ENCODE results near the gene BTRC. TPM values are rescaled to one million over a fixed set of nuclear protein-coding genes. Genes with fewer than 3 reads are reported as not detected.

Gene BTRC
- polyA plus RNA-seq, 3 donors = 2.8 to 4.3 (median 3.1) TPM

- no peak overlapping the region for H3K4me3 ChIP-seq (replicated peaks in 1 of 3; ENCODE audit: low read depth in 2 of 3, low read length in 3 of 3)
- peaks cover 3% of the 10 kb centered on the region for H3K4me1 Mint-ChIP-seq
- no peak for TF ChIP-seq CTCF (IDR thresholded peaks at IDR 0.05)
- no peak overlapping the region for H3K9ac ChIP-seq (ENCODE audit: insufficient read depth, low read length, poor library complexity, severe bottlenecking)
- H3K36me3 Mint-ChIP-seq = no peaks in the 10 kb centered on the region
- no peak overlapping the region for H3K27ac Mint-ChIP-seq
- no peaks in the 10 kb centered on the region for H3K4me1 ChIP-seq (ENCODE audit: control insufficient read depth in 1 of 2, insufficient read depth in 2 of 2, low read length in 2 of 2)
- no peak for DNase-seq
- H3K4me2 ChIP-seq (replicated peaks; ENCODE audit: extremely low read depth, low read length, poor library complexity, severe bottlenecking) = no peak overlapping the region
- H3K27me3 ChIP-seq (ENCODE audit: control insufficient read depth in 2 of 2, insufficient read depth in 2 of 2, low read length in 2 of 2) = no peaks in the 10 kb centered on the region
- no peak overlapping the region for H3K27ac ChIP-seq (ENCODE audit: low read depth in 1 of 2, low read length in 2 of 2)
- no CpG with 5 or more reads among the region's 3 CpGs for WGBS (ENCODE audit: insufficient coverage)
- no peaks in the 10 kb centered on the region for H3K79me2 ChIP-seq (ENCODE audit: insufficient read depth, low read length)
- no peaks in the 10 kb centered on the region for H3K27me3 Mint-ChIP-seq (ENCODE audit: low read depth in 3 of 3)
- H3K36me3 ChIP-seq (replicated peaks in 1 of 2; ENCODE audit: control insufficient read depth in 1 of 2, insufficient read depth in 2 of 2, low read length in 2 of 2) = no peaks in the 10 kb centered on the region
- peaks cover 0 to 3% (median 0%) of the 10 kb centered on the region in 7 donors for H3K9me3 Mint-ChIP-seq
- no peak overlapping the region for H2AFZ ChIP-seq (ENCODE audit: insufficient read depth, low read depth, low read length, poor library complexity, severe bottlenecking)
- no peaks in the 10 kb centered on the region for H3K9me3 ChIP-seq (replicated peaks in 1 of 2; ENCODE audit: control insufficient read depth in 1 of 2, insufficient read depth in 1 of 2, low read length in 2 of 2)
- intact Hi-C loops (cut with micrococcal nuclease) = loop anchor here in 1 of 2 donors (10.0 kb wide), 1 partner anchor 228 kb away; no protein-coding TSS in a partner anchor
- H3K4me3 Mint-ChIP-seq = no peak overlapping the region
- H4K20me1 ChIP-seq (ENCODE audit: insufficient read depth, low read length) = peaks cover 4% of the 10 kb centered on the region
These were observed 88.5 kb downstream of the BTRC start for GRCh38 chr10:101442456-101442800.

- peak; percentile 36 for TF ChIP-seq CTCF (IDR thresholded peaks at IDR 0.05)
- H2AFZ ChIP-seq (ENCODE audit: insufficient read depth, low read depth, low read length, poor library complexity, severe bottlenecking) = no peak overlapping the region
- DNase-seq = no peak
- peaks cover 0 to 2% of the 10 kb centered on the region in 2 donors for H3K36me3 Mint-ChIP-seq
- no CpG with 5 or more reads among the region's 2 CpGs for WGBS (ENCODE audit: insufficient coverage)
- H3K79me2 ChIP-seq (ENCODE audit: insufficient read depth, low read length) = no peaks in the 10 kb centered on the region
- no peak overlapping the region for H3K4me2 ChIP-seq (replicated peaks; ENCODE audit: extremely low read depth, low read length, poor library complexity, severe bottlenecking)
- peaks cover 0 to 4% (median 0%) of the 10 kb centered on the region in 3 donors for H3K27me3 Mint-ChIP-seq (ENCODE audit: low read depth in 3 of 3)
- H3K4me3 ChIP-seq (replicated peaks in 1 of 3; ENCODE audit: low read depth in 2 of 3, low read length in 3 of 3) = no peak overlapping the region
- intact Hi-C loops (cut with micrococcal nuclease) = loop anchor here in 1 of 2 donors (10.0 kb wide), 1 partner anchor 229 kb away; no protein-coding TSS in a partner anchor
- no peaks in the 10 kb centered on the region for H3K4me1 ChIP-seq (ENCODE audit: control insufficient read depth in 1 of 2, insufficient read depth in 2 of 2, low read length in 2 of 2)
- no peaks in the 10 kb centered on the region for H3K36me3 ChIP-seq (replicated peaks in 1 of 2; ENCODE audit: control insufficient read depth in 1 of 2, insufficient read depth in 2 of 2, low read length in 2 of 2)
- no peak overlapping the region for H3K4me3 Mint-ChIP-seq
- H3K27ac ChIP-seq (ENCODE audit: low read depth in 1 of 2, low read length in 2 of 2) = no peak overlapping the region
- H4K20me1 ChIP-seq (ENCODE audit: insufficient read depth, low read length) = peaks cover 4% of the 10 kb centered on the region
- H3K9me3 Mint-ChIP-seq = peaks cover 0 to 3% (median 0%) of the 10 kb centered on the region in 7 donors
- H3K27me3 ChIP-seq (ENCODE audit: control insufficient read depth in 2 of 2, insufficient read depth in 2 of 2, low read length in 2 of 2) = peaks cover 0 to 6% of the 10 kb centered on the region in 2 donors
- no peaks in the 10 kb centered on the region for H3K9me3 ChIP-seq (replicated peaks in 1 of 2; ENCODE audit: control insufficient read depth in 1 of 2, insufficient read depth in 1 of 2, low read length in 2 of 2)
- H3K9ac ChIP-seq (ENCODE audit: insufficient read depth, low read length, poor library complexity, severe bottlenecking) = no peak overlapping the region
- no peak overlapping the region for H3K27ac Mint-ChIP-seq
- H3K4me1 Mint-ChIP-seq = peaks cover 3% of the 10 kb centered on the region
These were observed 90.3 kb downstream of the BTRC start for GRCh38 chr10:101444058-101444898.
